Activated T-cell treated with anti-CD3 and anti-CD28 coated beads, Interleukin-2, amount 50 U/mL, for 1 hour (primary cell): Measurements from ENCODE around the gene LIPT2.
A peak's percentile ranks its signal among the peaks of the same experiment; 100 is the strongest.
"Not testable (repeated sequence)": the region's sequence is repeated elsewhere in the genome, so short reads cannot be mapped to it uniquely, and the experiment has no call there.

ENCODE experiments used
- DNase-seq: peaks from one replicate; pipeline ENCODE4 v3.0.0-alpha.2; 2020

The LIPT2 gene

DNA sequence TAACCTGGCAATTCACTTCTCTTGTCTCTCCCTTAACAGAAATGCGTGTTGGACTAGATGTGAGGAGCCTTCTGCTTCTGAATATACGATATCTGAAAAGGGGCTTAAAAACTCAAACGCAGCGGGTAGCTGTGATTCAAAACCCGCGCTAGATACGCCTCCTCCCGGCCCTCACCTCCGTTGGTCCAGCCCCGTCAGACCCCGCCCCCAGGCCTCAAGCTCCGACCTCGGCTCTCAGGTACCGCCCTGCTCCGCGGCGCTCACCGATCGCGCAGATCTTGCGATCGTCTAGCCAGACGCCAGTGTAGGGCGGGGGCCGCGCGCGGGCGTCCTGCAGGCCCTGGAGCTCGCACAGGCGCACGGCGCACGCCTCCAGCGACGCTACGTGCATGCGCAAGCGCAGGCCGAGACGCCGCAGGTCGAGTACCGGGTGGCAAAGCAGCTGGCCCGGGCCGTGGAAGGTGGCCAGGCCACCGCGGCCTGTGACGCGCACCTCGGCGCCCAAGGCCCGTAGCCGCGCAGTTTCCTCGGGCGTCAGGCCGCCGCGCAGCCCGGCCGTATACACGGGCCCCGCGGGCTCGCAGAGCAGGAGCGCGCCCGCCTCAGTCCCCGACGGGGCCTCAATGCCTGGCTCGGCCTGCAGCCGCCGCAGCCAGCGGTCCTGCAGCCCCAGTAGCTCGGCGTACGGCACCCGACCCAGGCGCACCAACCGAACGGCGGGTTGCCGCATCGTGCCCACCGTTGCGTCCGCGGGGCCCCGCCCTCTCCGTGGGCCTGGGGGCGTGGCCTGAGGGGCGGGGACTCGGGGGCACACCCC, at the start of gene LIPT2:
Gene LIPT2 (minus strand): TSS at position 751 of the 817 bp plus-strand sequence. CDS start 21 bp downstream, at position 730.
- DNase-seq = peak; percentile 95

- no peak for DNase-seq
Measured at GRCh38 chr11:74541466-74541865, 47.9 kb upstream of the LIPT2 start.

GRCh38 chr11:74540270-74540669, 46.7 kb upstream of the LIPT2 start:
- DNase-seq = no peak

DNA sequence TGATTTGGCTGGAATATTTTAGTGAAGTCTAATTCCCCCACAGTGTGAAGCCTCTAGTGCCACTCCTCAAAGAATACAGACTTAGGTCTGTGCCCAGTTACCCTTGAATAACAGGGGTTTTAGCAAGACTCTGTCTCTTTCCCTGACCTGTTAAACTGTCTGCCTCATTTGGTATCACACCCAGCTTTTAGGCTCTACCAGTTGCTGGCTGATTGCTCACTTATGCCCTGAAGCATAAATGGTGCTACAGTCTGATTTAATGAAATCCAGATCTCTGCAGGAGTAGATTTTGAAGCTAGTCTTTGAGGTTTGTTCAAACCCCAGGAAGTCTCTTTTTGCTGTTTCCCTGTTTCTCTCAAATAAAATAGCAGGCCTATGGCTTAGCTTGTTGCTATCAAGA, 45.2 kb upstream of the LIPT2 start:
- DNase-seq = no peak

DNA sequence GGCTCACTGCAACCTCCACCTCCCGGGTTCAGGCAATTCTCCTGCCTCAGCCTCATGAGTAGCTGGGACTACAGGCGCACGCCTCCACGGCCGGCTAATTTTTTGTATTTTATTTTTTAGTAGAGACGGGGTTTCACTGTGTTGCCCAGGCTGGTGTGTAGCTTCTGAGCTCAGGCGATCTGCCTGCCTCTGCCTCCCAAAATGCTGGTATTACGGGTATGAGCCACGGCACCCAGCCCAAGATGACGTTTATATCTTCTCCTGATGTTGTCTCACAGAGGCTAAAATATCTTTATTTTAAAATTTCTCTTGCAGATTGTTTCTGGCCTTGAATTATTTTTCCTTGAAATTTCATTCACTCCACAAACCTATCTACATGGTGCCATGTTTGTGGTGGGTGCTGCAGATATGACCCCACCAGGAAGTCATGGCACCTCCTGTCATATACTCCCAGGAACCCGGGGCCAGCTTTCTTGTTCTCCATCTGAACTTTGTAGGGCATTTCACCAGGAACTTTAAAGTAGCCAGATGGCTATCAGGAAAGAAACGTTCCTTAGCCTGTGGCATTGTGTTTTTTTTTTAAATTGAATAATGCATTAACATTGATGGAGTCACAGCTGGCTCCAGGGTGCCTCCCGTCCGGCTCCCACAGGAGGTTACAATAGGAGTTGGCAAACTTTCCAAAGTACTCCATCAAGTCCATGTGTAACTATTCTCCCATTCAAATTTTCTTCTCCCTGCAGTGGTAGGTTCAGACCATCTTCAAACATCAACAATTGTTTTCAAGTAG, 42.0 kb upstream of the LIPT2 start:
- DNase-seq = no peak

DNA sequence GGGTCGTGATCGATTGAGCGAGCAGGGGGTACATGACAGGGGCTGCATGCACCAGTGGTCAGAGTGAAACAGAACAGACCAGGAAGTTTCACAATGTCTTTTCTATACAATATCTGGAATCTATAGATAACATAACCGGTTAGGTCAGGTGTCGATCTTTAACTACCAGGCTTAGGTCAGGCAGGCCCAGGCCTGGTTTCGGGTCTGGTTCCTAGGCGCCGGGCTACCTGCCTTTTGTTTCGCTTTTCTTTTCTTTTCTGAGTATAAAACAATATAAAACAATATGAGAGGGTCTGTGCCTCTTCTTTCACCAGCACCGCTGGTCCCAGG, 41.4 kb upstream of the LIPT2 start:
- DNase-seq = not testable (repeated sequence)

DNA sequence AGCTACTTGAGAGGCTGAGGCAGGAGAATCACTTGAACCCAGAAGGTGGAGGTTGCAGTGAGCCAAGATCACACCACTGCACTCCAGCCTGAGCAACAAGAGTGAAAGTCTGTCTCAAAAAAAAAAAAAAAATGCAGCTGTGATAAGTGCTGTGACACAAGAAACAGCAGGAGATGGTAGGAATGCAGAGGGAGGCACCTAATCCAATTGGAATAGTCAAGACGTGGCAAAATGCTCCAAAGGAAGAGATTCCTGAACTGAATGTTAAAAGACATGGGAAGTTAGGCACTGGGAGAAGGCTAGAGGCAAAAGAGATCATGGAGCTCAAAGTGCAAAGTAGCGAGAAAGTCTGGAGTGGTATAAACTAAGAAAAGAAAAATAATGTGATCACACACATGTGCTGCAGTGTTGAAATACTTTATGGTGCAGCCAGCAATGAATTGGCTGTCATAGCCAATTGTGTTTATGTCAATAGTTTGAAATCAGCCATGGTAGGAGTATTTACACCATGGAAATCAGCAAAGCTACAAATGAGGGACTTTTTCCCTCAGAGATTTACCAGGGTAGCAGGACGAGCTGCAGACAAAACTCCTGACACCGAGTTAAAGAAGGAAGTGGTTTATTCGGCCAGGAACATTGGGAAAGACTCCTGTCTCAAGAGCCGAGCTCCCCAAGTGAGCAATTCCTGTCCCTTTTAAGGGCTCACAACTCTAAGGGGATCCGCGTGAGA, 40.9 kb upstream of the LIPT2 start:
- no peak for DNase-seq

GRCh38 chr11:74533421-74533820, 39.9 kb upstream of the LIPT2 start:
- DNase-seq = no peak

- no peak for DNase-seq
Measured at GRCh38 chr11:74532501-74533246, 39.1 kb upstream of the LIPT2 start.

DNA sequence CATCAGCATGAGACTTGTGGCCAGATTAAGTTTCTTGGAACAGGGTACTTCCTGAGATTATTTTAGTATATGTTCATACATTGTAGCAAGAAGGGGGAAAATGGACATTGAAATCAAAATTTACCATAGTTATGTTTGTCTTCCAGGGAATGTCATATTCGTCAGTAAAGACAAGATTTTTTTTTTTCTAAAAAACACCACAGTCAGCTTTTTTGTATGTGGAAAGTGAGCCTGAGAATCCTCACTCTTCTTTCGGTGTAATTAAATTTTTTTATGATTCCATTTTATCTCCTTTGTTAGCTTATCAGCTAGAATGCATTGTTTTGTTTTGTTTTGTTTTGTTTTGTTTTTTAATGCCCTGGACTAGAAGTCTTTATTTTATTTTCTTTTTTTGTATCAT, 31.5 kb upstream of the LIPT2 start:
- DNase-seq = no peak

- no peak for DNase-seq
Measured at GRCh38 chr11:74524501-74524900, 31.0 kb upstream of the LIPT2 start.

- DNase-seq = no peak
Measured at GRCh38 chr11:74522776-74523175, 29.3 kb upstream of the LIPT2 start.

DNA sequence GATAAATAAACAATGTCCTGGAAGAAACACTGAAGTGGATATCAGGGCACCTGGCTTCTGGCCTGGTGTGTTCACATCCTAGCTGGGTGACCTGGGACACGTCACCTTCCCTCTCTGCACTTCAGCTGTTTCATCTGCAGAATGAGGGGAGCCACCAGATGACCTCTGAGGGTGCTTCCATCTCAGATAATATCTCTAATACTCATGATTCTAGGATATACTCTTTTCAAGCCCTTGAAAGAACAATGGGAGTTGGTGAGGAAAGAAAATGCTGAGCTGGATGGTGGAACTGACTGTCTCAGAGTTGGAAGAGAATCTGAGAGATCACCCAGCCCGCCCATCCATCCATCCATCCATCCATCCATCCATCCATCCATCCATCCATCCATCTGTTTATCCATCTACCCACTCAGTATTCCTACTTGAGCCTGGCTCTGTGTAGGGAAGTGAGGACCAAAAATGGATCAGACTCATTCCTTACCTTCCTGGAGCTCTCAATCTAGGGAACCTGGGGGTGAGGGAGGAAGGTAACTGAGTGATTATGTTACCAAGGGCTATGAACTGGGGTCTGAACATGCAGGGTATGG, 28.2 kb upstream of the LIPT2 start:
- no peak for DNase-seq

GRCh38 chr11:74520927-74521665, 27.6 kb upstream of the LIPT2 start:
- DNase-seq = no peak

GRCh38 chr11:74520316-74520715, 26.8 kb upstream of the LIPT2 start:
- DNase-seq = no peak

DNA sequence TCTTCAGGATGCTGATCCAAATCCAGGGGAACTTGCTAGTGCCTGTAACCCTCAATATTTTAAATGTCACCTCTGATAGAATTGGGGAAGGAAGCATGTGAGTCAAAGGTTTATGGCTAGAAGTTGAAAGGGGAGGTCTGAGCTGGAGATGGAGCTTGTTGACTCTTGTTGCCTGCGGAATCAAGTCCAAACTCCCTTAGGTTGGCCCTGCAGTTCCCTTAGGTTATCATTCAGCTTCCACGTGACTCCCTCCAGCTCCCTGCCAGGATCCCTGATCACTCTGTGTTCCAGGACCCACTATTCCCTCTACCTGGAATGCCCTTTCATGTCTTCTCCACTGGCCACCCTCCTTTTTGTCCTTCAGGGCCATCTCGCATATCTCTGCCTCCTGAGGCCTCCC, 26.2 kb upstream of the LIPT2 start:
- no peak for DNase-seq

- not testable (repeated sequence) for DNase-seq
Measured at GRCh38 chr11:74517592-74517991, 24.1 kb upstream of the LIPT2 start.

DNA sequence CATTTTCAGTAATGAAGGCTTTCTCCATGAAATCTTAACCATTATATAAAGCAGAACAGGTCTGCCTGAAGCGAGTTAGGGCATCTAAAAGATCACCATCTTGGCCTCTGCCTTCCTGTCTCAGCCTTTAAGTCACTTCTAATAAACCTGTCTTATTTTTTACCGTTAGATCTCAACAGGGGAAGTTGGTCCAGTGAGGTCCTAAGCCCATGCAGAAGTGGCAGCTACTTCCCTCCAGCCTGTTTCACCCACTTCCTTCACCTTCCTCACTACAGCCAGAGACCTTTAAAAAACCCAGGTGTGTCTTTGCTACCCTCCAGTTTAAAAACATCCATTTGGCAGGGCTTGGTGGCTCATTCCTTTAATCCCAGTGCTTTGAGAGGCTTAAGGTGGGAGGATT, 14.1 kb upstream of the LIPT2 start:
- DNase-seq = no peak

GRCh38 chr11:74506823-74507222, 13.3 kb upstream of the LIPT2 start:
- DNase-seq = no peak

- no peak for DNase-seq
Measured at GRCh38 chr11:74505911-74506310, 12.4 kb upstream of the LIPT2 start.

DNA sequence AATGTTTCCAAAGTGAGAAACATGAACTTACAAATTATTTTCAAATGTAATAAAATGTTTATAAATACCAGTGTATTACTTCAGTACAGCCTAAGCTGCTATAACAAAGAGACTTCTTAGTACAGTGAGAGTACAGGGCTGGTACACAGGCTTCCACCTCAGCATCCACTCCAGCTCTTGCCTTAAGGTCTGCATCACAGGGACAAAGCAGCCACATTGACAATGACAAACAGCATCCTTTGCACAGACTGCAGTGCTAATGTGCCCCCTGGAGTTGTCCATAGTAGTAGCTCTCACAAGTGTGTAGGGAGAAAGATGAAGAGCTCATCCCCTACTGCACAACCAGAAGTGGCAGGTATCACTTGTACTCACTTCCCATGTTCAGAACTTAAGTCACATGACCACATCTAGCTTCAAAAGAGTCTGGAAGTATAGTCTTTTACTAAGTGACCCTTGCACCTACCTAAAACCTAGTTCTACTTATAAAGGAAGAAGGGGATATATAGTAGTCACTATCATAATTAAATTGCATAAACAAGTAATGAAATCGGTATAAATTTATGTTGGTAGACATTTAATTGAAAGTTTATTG, 10.7 kb upstream of the LIPT2 start:
- DNase-seq = no peak
